ENCODE data around the gene COX11.

The COX11 gene

DNA sequence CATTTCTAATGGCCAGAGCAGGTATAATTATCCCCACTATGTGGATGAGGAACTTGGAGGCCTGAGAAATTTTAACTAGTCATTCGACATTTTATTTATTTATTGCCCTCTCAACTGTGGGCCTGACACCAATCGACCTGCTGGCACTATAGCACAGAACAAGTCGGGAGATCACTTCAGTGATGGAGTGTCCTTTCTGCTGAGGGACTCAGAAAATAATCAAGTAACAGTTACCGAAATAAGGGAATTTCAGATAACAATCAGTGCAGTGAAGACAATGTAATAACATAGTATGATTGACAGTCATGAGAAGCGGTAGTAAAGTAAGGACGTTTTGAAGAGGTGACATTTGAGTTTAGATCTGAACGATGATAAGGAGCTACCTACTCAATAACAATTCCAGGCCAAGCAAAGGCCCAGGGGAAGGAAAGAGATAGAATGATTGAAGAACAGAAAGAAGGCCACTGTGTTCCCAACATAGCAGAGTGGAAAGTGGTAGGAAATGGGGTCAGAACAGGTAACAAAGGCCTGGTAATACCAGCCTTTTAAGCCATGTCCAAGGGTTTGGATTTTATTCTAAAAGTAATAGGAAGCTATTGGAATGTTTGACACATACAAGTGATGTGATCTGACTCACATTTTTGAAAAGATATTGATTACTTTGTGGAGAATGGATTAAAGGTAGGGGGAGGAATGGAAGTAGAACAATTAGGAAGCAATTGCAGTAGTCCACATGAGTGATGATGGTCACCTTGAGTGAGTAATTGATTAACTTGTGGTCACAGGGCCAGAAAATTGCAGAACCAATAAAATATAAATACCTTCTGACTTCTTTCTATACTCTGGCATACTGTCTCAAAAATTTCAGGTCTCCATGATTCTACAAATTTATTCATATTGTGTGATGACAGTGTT is 1.5 kb upstream of the COX11 start:
- DNase-seq (ENCODE audit: low read depth) = no peak
- TF ChIP-seq CTCF (IDR thresholded peaks at IDR 0.05; ENCODE audit: insufficient read depth, low read depth, low read length, missing control alignments) = no peak
- H3K4me3 ChIP-seq (ENCODE audit: low read length) = peak overlapping the region; percentile 82

DNA sequence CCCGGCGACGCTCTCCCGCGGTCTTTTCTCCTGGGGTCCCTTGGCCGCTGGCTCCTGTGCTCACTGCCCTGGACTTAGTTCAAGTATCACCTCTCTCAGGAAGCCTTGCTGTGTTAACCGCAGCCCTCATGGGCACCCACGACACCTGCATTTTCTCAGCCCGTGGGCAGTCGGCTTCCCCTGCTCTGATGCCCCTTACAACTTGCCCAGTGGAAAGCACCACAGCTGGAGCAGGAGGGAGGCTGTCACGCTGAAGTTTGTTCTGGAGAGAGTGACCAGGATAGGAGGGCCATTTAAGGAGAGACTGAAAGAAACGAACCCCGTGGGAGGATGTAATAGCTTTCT is 506 bp upstream of the COX11 start:
- peak; percentile 26 for DNase-seq (ENCODE audit: low read depth)
- H3K4me3 ChIP-seq (ENCODE audit: low read length) = peak overlapping the region; percentile 82
- no peak for TF ChIP-seq CTCF (IDR thresholded peaks at IDR 0.05; ENCODE audit: insufficient read depth, low read depth, low read length, missing control alignments)

GRCh38 chr17:54967621-54968261 is 713 bp downstream of the COX11 start:
- H3K4me3 ChIP-seq (ENCODE audit: low read length) = peak overlapping the region; percentile 82
- peak; percentile 48 for DNase-seq (ENCODE audit: low read depth)
- TF ChIP-seq CTCF (IDR thresholded peaks at IDR 0.05; ENCODE audit: insufficient read depth, low read depth, low read length, missing control alignments) = no peak

- no peak for DNase-seq (ENCODE audit: low read depth)
- TF ChIP-seq CTCF (IDR thresholded peaks at IDR 0.05; ENCODE audit: insufficient read depth, low read depth, low read length, missing control alignments) = no peak
- H3K4me3 ChIP-seq (ENCODE audit: low read length) = no peak overlapping the region
Measured at GRCh38 chr17:54956791-54957190, 11.7 kb downstream of the COX11 start.

- no peak for DNase-seq (ENCODE audit: low read depth)
- H3K4me3 ChIP-seq (ENCODE audit: low read length) = no peak overlapping the region
- TF ChIP-seq CTCF (IDR thresholded peaks at IDR 0.05; ENCODE audit: insufficient read depth, low read depth, low read length, missing control alignments) = no peak
Measured at GRCh38 chr17:54951286-54951685, 17.2 kb downstream of the COX11 start.

GRCh38 chr17:54950116-54950515 is 18.3 kb downstream of the COX11 start:
- TF ChIP-seq CTCF (IDR thresholded peaks at IDR 0.05; ENCODE audit: insufficient read depth, low read depth, low read length, missing control alignments) = no peak
- DNase-seq (ENCODE audit: low read depth) = no peak
- H3K4me3 ChIP-seq (ENCODE audit: low read length) = no peak overlapping the region
